Epithelial cell of proximal tubule (primary cell): ENCODE measurements around the gene KRTAP9-9. TPM values are rescaled to one million over a fixed set of nuclear protein-coding genes. Genes with fewer than 3 reads are reported as not detected.

Experiments
- DNase-seq: peaks from one replicate; pipeline ENCODE4 v3.0.0-alpha.2; 2011; ENCODE audit warnings: low read depth
- H3K4me3 ChIP-seq: 2 replicates; pipeline ENCODE4 v1.5.1; 2011; ENCODE audit warnings: low read depth, mild to moderate bottlenecking, low read length
- CTCF ChIP-seq: conservative IDR thresholded peaks from 2 replicates; pipeline ENCODE4 v1.5.1; 2012; ENCODE audit warnings: low read depth, mild to moderate bottlenecking, low read length
- total RNA-seq: library from RNA; depleted of rRNA; stranded (reverse); fragments of >200 nt; gene quantifications from 2 replicates; pipeline ENCODE4 v1.2.3, GENCODE V29; 2015

Gene KRTAP9-9
- total RNA-seq, 1 donor from 2014 or later = not detected

GRCh38 chr17:41301204-41301790 lies 46.1 kb downstream of the KRTAP9-9 start:
- no peak for DNase-seq
- H3K4me3 ChIP-seq = no peak overlapping the region

GRCh38 chr17:41301916-41302901 lies 47.0 kb downstream of the KRTAP9-9 start, which contains the start of gene KRTAP29-1:
TSS of gene KRTAP29-1 (minus strand) at chr17:41302851. CDS start at chr17:41302851, 0 bp downstream.
- DNase-seq = no peak
- H3K4me3 ChIP-seq = no peak within 1 kb of the TSS
- TF ChIP-seq CTCF = no peak

More at GRCh38 chr17:41301204-41301790, 46.1 kb downstream of the KRTAP9-9 start:
- no peak for TF ChIP-seq CTCF

- DNase-seq = no peak
- no peak overlapping the region for H3K4me3 ChIP-seq
- TF ChIP-seq CTCF = no peak
Measured at GRCh38 chr17:41302981-41303380, 47.8 kb downstream of the KRTAP9-9 start.

- H3K4me3 ChIP-seq = no peak overlapping the region
- DNase-seq = no peak
- no peak for TF ChIP-seq CTCF
Measured at GRCh38 chr17:41304091-41304490, 48.9 kb downstream of the KRTAP9-9 start.

Other genes with a start within 250 kb of the KRTAP9-9 start
- not detected in 2 replicates for gene KRTAP3-1, start 246.3 kb upstream of the KRTAP9-9 start, total RNA-seq
- gene KRTAP1-5, start 228.2 kb upstream of the KRTAP9-9 start, total RNA-seq = not detected in 2 replicates
- not detected in 2 replicates for gene KRTAP1-4, start 225.2 kb upstream of the KRTAP9-9 start, total RNA-seq
- not detected in 2 replicates for gene KRTAP1-3, start 220.5 kb upstream of the KRTAP9-9 start, total RNA-seq
- gene KRTAP1-1, start 213.9 kb upstream of the KRTAP9-9 start, total RNA-seq = not detected in 2 replicates
- gene KRTAP2-1, start 208.1 kb upstream of the KRTAP9-9 start, total RNA-seq = not detected in 2 replicates
- gene KRTAP2-2, start 200.2 kb upstream of the KRTAP9-9 start, total RNA-seq = not detected in 2 replicates
- gene KRTAP2-3, start 195.3 kb upstream of the KRTAP9-9 start, total RNA-seq = 11.6 and 26.7 TPM in 2 replicates
- gene KRTAP2-4, start 189.5 kb upstream of the KRTAP9-9 start, total RNA-seq = not detected in 2 replicates
- not detected in 2 replicates for gene KRTAP4-7, start 171.2 kb upstream of the KRTAP9-9 start, total RNA-seq
- gene KRTAP4-8, start 157.2 kb upstream of the KRTAP9-9 start, total RNA-seq = not detected in 2 replicates
- gene KRTAP4-16, start 153.2 kb upstream of the KRTAP9-9 start, total RNA-seq = not detected in 2 replicates
- 0.58 TPM in 1 of 2 replicates, not detected in the other for gene KRTAP4-9, start 150.0 kb upstream of the KRTAP9-9 start, total RNA-seq
- gene KRTAP4-11, start 137.0 kb upstream of the KRTAP9-9 start, total RNA-seq = not detected in 2 replicates
- gene KRTAP4-12, start 131.2 kb upstream of the KRTAP9-9 start, total RNA-seq = not detected in 2 replicates
- not detected in 2 replicates for gene KRTAP4-6, start 114.8 kb upstream of the KRTAP9-9 start, total RNA-seq
- gene KRTAP4-5, start 105.6 kb upstream of the KRTAP9-9 start, total RNA-seq = not detected in 2 replicates
- not detected in 2 replicates for gene KRTAP4-4, start 94.6 kb upstream of the KRTAP9-9 start, total RNA-seq
- gene KRTAP4-3, start 87.2 kb upstream of the KRTAP9-9 start, total RNA-seq = not detected in 2 replicates
- not detected in 2 replicates for gene KRTAP4-2, start 77.2 kb upstream of the KRTAP9-9 start, total RNA-seq
- not detected in 2 replicates for gene KRTAP4-1, start 70.5 kb upstream of the KRTAP9-9 start, total RNA-seq
- not detected in 2 replicates for gene KRTAP9-1, start 65.5 kb upstream of the KRTAP9-9 start, total RNA-seq
- gene KRTAP9-2, start 28.7 kb upstream of the KRTAP9-9 start, total RNA-seq = not detected in 2 replicates
- gene KRTAP9-3, start 22.9 kb upstream of the KRTAP9-9 start, total RNA-seq = not detected in 2 replicates
- gene KRTAP9-8, start 17.4 kb upstream of the KRTAP9-9 start, total RNA-seq = not detected in 2 replicates
- gene KRTAP9-4, start 5.7 kb upstream of the KRTAP9-9 start, total RNA-seq = not detected in 2 replicates
- not detected in 2 replicates for gene KRTAP9-6, start 10.0 kb downstream of the KRTAP9-9 start, total RNA-seq
- gene KRTAP9-7, start 20.3 kb downstream of the KRTAP9-9 start, total RNA-seq = not detected in 2 replicates
- not detected in 2 replicates for gene KRTAP29-1, start 47.5 kb downstream of the KRTAP9-9 start, total RNA-seq
- not detected in 2 replicates for gene KRTAP16-1, start 53.9 kb downstream of the KRTAP9-9 start, total RNA-seq
- gene KRTAP17-1, start 60.3 kb downstream of the KRTAP9-9 start, total RNA-seq = not detected in 2 replicates
- gene KRT33A, start 95.4 kb downstream of the KRTAP9-9 start, total RNA-seq = not detected in 2 replicates
- 0.29 TPM in 2 replicates for gene KRT33B, start 114.4 kb downstream of the KRTAP9-9 start, total RNA-seq
- 4.2 and 15.1 TPM in 2 replicates for gene KRT34, start 126.9 kb downstream of the KRTAP9-9 start, total RNA-seq
- not detected in 2 replicates for gene KRT31, start 142.2 kb downstream of the KRTAP9-9 start, total RNA-seq
- gene KRT37, start 169.2 kb downstream of the KRTAP9-9 start, total RNA-seq = not detected in 2 replicates
- not detected in 2 replicates for gene KRT38, start 185.6 kb downstream of the KRTAP9-9 start, total RNA-seq
- not detected in 2 replicates for gene KRT32, start 212.0 kb downstream of the KRTAP9-9 start, total RNA-seq
- not detected in 2 replicates for gene KRT35, start 225.8 kb downstream of the KRTAP9-9 start, total RNA-seq
- not detected in 2 replicates for gene KRT36, start 234.5 kb downstream of the KRTAP9-9 start, total RNA-seq